Retinal pigment epithelial cell (primary cell): ENCODE data around the gene RGS6.

Experiments used
- DNase-seq: peaks from one replicate; pipeline ENCODE4 v3.0.0-alpha.2; 2010; ENCODE audit warnings: low read depth
- H3K4me3 ChIP-seq: 2 replicates; pipeline ENCODE4 v1.5.1; 2011; ENCODE audit warnings: mild to moderate bottlenecking, low read length, control low read depth, moderate library complexity
- TF ChIP-seq, protein P1 (sequence below): conservative IDR thresholded peaks from 2 replicates; pipeline ENCODE4 v1.5.1; 2011; ENCODE audit warnings: low read depth, low read length, control low read depth, inconsistent platforms

The RGS6 gene

DNA sequence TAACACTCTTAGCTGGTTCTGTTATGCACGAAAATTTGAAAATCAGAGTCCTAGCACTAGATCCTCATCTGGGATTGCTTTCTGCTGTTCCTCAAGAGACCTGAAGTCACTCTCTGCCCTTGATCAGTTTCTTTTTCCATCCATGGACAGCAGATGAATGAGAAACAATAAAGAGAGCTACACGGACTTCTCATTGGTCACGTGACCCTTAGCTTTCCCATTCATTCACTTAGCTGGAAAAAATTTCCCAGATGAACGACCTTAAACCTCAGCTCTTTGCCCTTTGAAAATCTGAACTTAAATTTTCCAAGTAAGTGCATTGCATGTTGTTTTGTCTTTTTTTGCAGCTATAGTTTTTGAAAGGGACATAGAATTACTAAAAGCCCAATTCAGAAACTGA lies 27.2 kb upstream of the RGS6 start:
- DNase-seq, result no peak
- no peak overlapping the region for H3K4me3 ChIP-seq
- TF ChIP-seq, protein P1, sequence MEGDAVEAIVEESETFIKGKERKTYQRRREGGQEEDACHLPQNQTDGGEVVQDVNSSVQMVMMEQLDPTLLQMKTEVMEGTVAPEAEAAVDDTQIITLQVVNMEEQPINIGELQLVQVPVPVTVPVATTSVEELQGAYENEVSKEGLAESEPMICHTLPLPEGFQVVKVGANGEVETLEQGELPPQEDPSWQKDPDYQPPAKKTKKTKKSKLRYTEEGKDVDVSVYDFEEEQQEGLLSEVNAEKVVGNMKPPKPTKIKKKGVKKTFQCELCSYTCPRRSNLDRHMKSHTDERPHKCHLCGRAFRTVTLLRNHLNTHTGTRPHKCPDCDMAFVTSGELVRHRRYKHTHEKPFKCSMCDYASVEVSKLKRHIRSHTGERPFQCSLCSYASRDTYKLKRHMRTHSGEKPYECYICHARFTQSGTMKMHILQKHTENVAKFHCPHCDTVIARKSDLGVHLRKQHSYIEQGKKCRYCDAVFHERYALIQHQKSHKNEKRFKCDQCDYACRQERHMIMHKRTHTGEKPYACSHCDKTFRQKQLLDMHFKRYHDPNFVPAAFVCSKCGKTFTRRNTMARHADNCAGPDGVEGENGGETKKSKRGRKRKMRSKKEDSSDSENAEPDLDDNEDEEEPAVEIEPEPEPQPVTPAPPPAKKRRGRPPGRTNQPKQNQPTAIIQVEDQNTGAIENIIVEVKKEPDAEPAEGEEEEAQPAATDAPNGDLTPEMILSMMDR, result no peak

DNA sequence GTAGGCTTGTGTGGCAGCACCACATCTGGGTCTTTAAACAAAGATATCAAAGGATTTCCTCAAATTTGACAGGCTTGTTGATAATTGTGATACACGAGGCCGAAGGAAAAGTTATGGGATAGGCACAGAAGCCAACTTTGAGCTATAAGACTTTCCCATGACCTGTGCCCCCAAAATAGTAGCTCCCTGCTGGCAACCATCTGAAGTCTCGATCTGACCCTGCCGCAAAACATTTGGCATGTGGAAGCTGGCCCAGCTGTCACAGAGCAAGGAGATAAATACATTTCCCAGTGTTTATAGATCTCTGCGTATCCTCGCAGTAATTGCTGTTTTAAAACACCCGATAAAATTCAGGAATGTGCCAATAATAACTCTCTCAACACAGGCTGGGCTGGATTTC lies 26.4 kb upstream of the RGS6 start:
- TF ChIP-seq, protein P1, result no peak
- no peak for DNase-seq
- no peak overlapping the region for H3K4me3 ChIP-seq

DNA sequence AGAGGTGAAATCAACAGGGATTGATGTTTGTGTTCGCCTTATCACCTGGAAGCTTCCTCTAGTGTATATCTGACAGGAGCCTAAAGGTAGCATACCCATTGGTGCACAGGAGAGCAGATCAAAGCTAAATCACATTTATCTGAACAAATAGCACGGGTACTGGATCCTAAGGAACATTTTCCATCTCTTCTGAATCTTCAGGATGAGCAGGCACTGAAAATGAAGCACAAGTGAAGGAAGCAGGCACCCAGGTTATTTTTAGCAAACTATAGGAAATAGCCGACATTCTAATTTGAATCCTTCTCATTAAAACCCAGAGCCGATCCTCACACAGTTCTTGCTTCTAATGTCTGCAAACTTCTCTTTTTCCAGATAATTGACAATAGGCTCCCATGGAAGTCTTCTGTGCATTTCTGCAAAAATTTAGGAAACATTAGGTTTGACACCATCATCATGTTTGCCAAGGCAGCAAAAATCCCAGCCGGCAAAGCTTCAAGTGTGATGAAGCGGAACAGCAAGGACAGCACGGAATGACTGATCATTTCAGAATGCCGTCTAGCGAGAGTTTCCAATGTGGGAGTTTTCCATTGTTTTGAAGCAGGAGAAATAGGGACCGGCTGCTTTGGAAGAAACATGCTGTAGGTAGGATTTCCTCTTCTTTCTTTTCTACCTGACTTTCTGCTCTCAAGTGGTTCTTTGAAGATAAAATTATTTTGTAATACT lies 24.3 kb upstream of the RGS6 start:
- DNase-seq, result no peak
- no peak overlapping the region for H3K4me3 ChIP-seq
- TF ChIP-seq, protein P1, result no peak

DNA sequence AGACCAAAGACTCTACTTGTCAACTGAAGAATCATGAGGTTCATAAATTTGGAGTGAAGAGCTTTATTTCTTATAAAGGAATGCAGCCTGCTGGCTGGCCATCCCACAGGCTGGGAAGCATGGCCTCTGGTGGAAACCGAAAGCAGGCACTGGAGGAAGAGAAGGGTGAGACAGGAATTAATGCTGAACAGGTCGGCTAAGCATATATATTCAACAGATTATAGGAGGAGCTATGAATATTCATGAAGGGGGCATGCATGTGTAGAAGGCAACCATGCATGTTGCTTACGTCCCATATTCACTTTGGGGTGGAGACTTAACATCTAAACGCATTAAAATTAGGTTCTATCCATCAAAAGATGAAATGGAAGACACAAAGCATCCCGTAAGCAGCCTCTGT lies 20.6 kb upstream of the RGS6 start:
- no peak for DNase-seq
- TF ChIP-seq, protein P1, result no peak
- H3K4me3 ChIP-seq, result no peak overlapping the region

DNA sequence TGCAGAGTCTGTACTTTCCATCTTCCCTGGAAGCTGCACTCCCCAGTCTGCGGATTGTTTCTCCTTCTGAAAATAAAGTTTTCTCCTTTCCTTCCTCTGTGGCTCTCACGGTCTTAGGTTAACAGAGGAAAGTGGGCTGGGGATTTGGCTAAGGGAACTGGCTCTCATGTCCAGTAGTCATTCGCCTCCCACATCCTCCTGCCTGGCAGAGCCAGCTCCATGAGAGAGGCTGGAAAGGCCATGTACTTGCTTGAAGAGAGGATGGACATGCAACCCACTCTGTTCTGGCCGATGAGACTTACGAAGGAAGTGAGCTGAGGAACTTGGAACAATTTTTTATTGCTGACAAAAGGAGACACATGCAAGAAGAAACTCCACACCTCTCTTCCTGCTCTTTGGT lies 18.9 kb upstream of the RGS6 start:
- no peak for DNase-seq
- no peak overlapping the region for H3K4me3 ChIP-seq
- TF ChIP-seq, protein P1, result no peak

DNA sequence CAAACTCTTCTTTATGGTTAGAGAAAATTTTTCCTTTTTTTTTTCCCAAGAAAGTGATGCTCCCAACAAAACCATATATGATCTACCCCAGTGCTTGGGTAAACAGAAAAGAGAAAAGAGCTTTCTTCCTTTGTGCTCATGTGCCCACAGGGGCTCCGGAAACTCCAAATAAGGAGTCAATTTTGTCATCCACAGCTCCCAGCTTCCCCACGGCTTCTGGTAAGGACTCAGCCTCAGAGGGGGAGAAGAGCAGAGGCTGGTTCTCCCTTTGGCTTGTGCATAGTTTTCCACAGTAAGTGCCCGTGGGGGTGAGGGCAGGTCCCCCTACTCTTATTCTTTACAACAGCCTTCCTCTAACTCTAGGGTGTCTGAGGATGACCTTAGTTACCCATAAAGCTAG lies 13.3 kb upstream of the RGS6 start:
- TF ChIP-seq, protein P1, result no peak
- H3K4me3 ChIP-seq, result no peak overlapping the region
- DNase-seq, result no peak

DNA sequence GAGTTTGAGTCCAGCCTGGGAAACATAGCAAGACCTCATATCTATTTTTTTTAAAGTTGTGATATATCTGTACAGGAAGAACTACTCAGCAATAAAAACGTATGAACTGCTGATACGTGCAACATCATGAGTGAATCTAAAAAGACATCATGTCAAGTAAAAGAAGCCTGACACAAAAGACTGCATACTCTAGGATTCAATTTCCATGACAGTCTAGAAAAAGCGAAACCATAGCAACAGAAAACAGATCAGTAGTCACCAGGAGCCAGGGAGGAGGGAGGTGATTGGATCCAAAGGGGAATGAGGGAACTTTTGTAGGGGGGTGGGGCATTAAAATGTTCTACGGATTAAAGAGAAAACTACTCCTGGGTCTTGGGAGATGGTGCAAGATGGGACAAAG lies 8.7 kb upstream of the RGS6 start:
- H3K4me3 ChIP-seq, result no peak overlapping the region
- no peak for DNase-seq
- TF ChIP-seq, protein P1, result no peak
